Nephron (organoid): Measurements from ENCODE around the gene LSAMP.

Source experiments
- H3K27ac Mint-ChIP-seq, 3 experiments: 2 replicates each; pipeline ENCODE4 v1.8.0; 2020; ENCODE audit warnings: mixed read lengths in 3 of 3, mild to moderate bottlenecking in 2 of 3, moderate library complexity in 1 of 3
- H3K27me3 Mint-ChIP-seq: 2 replicates; pipeline ENCODE4 v1.8.0; 2021; ENCODE audit warnings: low read depth, mild to moderate bottlenecking, moderate library complexity, mixed read lengths
- H3K36me3 Mint-ChIP-seq: 2 replicates; pipeline ENCODE4 v1.8.0; 2020; ENCODE audit warnings: low read depth, mixed read lengths
- H3K4me1 Mint-ChIP-seq: 2 replicates; pipeline ENCODE4 v1.8.0; 2020; ENCODE audit warnings: mixed read lengths
- H3K4me3 Mint-ChIP-seq, 3 experiments: 2 replicates each; pipeline ENCODE4 v1.8.0; 2020; ENCODE audit warnings: mild to moderate bottlenecking in 3 of 3, mixed read lengths in 3 of 3, moderate library complexity in 2 of 3
- H3K9me3 Mint-ChIP-seq: 2 replicates; pipeline ENCODE4 v1.8.0; 2020; ENCODE audit warnings: mixed read lengths
- CTCF ChIP-seq, 3 experiments: fragments of 200-600 bp; sonication (generic); IDR thresholded peaks; one replicate each; pipeline ENCODE4 v1.5.0; 2021; ENCODE audit warnings: antibody characterized with exemption in 3 of 3; ENCODE audit not compliant: unreplicated experiment in 3 of 3

The LSAMP gene

GRCh38 chr3:115927197-115927596 is 518.1 kb downstream of the LSAMP start:
- Mint-ChIP-seq H3K4me1 (peaks cover 43% of the 10 kb centered on the region), H3K9me3 (peaks cover 5% of the 10 kb centered on the region), H3K36me3 (peaks cover under 1% of the 10 kb centered on the region), H3K27me3 (no peaks in the 10 kb centered on the region), H3K4me3 (no peak overlapping the region), H3K27ac (peak overlapping the region; percentile 3 to 67 (median 4))
- TF ChIP-seq CTCF (IDR thresholded peaks at IDR 0.05; ENCODE audit: unreplicated experiment in 3 of 3), result no peak

- Mint-ChIP-seq H3K4me3 (no peak overlapping the region), H3K27me3 (no peaks in the 10 kb centered on the region), H3K36me3 (peaks cover 5% of the 10 kb centered on the region), H3K4me1 (peaks cover 24% of the 10 kb centered on the region), H3K9me3 (peaks cover 13% of the 10 kb centered on the region), H3K27ac (no peak overlapping the region)
- TF ChIP-seq CTCF (IDR thresholded peaks at IDR 0.05; ENCODE audit: unreplicated experiment in 3 of 3), result peak; percentile 32 to 50 (median 42)
These were observed 522.5 kb downstream of the LSAMP start for GRCh38 chr3:115922681-115923347.

GRCh38 chr3:115921711-115922110 is 523.6 kb downstream of the LSAMP start:
- TF ChIP-seq CTCF (IDR thresholded peaks at IDR 0.05; ENCODE audit: unreplicated experiment in 3 of 3), result no peak
- H3K4me3 Mint-ChIP-seq, result no peak overlapping the region
- peaks cover 13% of the 10 kb centered on the region for H3K4me1 Mint-ChIP-seq
- no peaks in the 10 kb centered on the region for H3K27me3 Mint-ChIP-seq
- no peak overlapping the region for H3K27ac Mint-ChIP-seq
- peaks cover 5% of the 10 kb centered on the region for H3K36me3 Mint-ChIP-seq
- H3K9me3 Mint-ChIP-seq, result peaks cover 13% of the 10 kb centered on the region

GRCh38 chr3:115918900-115919299 is 526.4 kb downstream of the LSAMP start:
- Mint-ChIP-seq H3K27ac (no peak overlapping the region), H3K4me3 (no peak overlapping the region), H3K4me1 (no peaks in the 10 kb centered on the region), H3K9me3 (peaks cover 13% of the 10 kb centered on the region), H3K27me3 (peaks cover 8% of the 10 kb centered on the region), H3K36me3 (peaks cover 5% of the 10 kb centered on the region)
- TF ChIP-seq CTCF (IDR thresholded peaks at IDR 0.05; ENCODE audit: unreplicated experiment in 3 of 3), result no peak

GRCh38 chr3:115916866-115917265 is 528.4 kb downstream of the LSAMP start:
- no peak for TF ChIP-seq CTCF (IDR thresholded peaks at IDR 0.05; ENCODE audit: unreplicated experiment in 3 of 3)
- Mint-ChIP-seq H3K4me1 (no peaks in the 10 kb centered on the region), H3K27me3 (peaks cover 8% of the 10 kb centered on the region)

GRCh38 chr3:115915061-115915460 is 530.2 kb downstream of the LSAMP start:
- H3K36me3 Mint-ChIP-seq, result no peaks in the 10 kb centered on the region
- peaks cover 8% of the 10 kb centered on the region for H3K27me3 Mint-ChIP-seq
- peaks cover 3% of the 10 kb centered on the region for H3K9me3 Mint-ChIP-seq
- no peak for TF ChIP-seq CTCF (IDR thresholded peaks at IDR 0.05; ENCODE audit: unreplicated experiment in 3 of 3)
- no peaks in the 10 kb centered on the region for H3K4me1 Mint-ChIP-seq
- H3K4me3 Mint-ChIP-seq, result no peak overlapping the region
- H3K27ac Mint-ChIP-seq, result no peak overlapping the region

More at GRCh38 chr3:115916866-115917265, 528.4 kb downstream of the LSAMP start:
- H3K36me3 Mint-ChIP-seq, result peaks cover 1% of the 10 kb centered on the region
- H3K27ac Mint-ChIP-seq, result no peak overlapping the region
- H3K9me3 Mint-ChIP-seq, result peaks cover 5% of the 10 kb centered on the region
- no peak overlapping the region for H3K4me3 Mint-ChIP-seq
